ENCODE measurements around the gene SSBP3. TPM values are rescaled to one million over a fixed set of nuclear protein-coding genes. Genes with fewer than 3 reads are reported as not detected.

Gene SSBP3
- total and polyA plus RNA-seq, 9 of the 15 experiments (the other 6 are each of a cell fraction or from before 2014, with no cell fraction given): 8.7 to 108 (median 33.8) TPM

GRCh38 chr1:54199765-54200518, 206.3 kb downstream of the SSBP3 start, which contains the start of the genes CYB5RL and MRPL37 (continued):
- peak; percentile 94 for TF ChIP-seq MYC (IDR thresholded peaks at IDR 0.05; ENCODE audit: low read depth, low read length)
- TF ChIP-seq MYC (CRISPR knock-in tag; IDR thresholded peaks at IDR 0.05; ENCODE audit: borderline replicate concordance, low read depth): 0 out of 2 replicates have a peak, but pooled peaks have one; percentile 77
- TF ChIP-seq ZNF134 (CRISPR knock-in tag; conservative IDR thresholded peaks at IDR 0.05): 0 out of 2 replicates have a peak, but pooled peaks have one; percentile 18
- TF ChIP-seq CC2D1A (IDR thresholded peaks at IDR 0.05): no peak
- TF ChIP-seq ID3 (CRISPR knock-in tag; IDR thresholded peaks at IDR 0.05): no peak
- 0 out of 2 replicates have a peak, but pooled peaks have one; percentile 33 for TF ChIP-seq ID3 (tag; IDR thresholded peaks at IDR 0.05)
- TF ChIP-seq FOXM1 (IDR thresholded peaks at IDR 0.05; ENCODE audit: low read depth): no peak
- TF ChIP-seq FOXM1 (CRISPR knock-in tag; IDR thresholded peaks at IDR 0.05; ENCODE audit: low read depth): 0 out of 2 replicates have a peak, but pooled peaks have one; percentile 78
- TF ChIP-seq RNF219 (CRISPR knock-in tag; IDR thresholded peaks at IDR 0.05): no peak
- no peak for TF ChIP-seq ZFPM2 (CRISPR knock-in tag; IDR thresholded peaks at IDR 0.05)
- peak; percentile 48 to 88; a peak in 2 of 4 replicates for TF ChIP-seq NONO (IDR thresholded peaks at IDR 0.05; ENCODE audit: low read depth in 2 of 2, low read length in 1 of 2)
- TF ChIP-seq PRMT5 (CRISPR knock-in tag; IDR thresholded peaks at IDR 0.05): 0 out of 2 replicates have a peak, but pooled peaks have one; percentile 10
- TF ChIP-seq PKNOX1 (IDR thresholded peaks at IDR 0.05): peak; percentile 100
- peak in 1 of 2 experiments; percentile 83; a peak in 2 of 4 replicates for TF ChIP-seq HDAC1 (IDR thresholded peaks at IDR 0.05)
- TF ChIP-seq EGR1 (conservative IDR thresholded peaks at IDR 0.05): no peak
- no peak for TF ChIP-seq HOXB6 (CRISPR knock-in tag; IDR thresholded peaks at IDR 0.05; ENCODE audit: borderline replicate concordance)
- TF ChIP-seq ZNF212 (CRISPR knock-in tag; IDR thresholded peaks at IDR 0.05): 0 out of 2 replicates have a peak, but pooled peaks have one; percentile 53
- TF ChIP-seq, protein P1, sequence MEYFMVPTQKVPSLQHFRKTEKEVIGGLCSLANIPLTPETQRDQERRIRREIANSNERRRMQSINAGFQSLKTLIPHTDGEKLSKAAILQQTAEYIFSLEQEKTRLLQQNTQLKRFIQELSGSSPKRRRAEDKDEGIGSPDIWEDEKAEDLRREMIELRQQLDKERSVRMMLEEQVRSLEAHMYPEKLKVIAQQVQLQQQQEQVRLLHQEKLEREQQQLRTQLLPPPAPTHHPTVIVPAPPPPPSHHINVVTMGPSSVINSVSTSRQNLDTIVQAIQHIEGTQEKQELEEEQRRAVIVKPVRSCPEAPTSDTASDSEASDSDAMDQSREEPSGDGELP (CRISPR knock-in tag; IDR thresholded peaks at IDR 0.05; ENCODE audit: borderline replicate concordance): peak; percentile 92
- TF ChIP-seq SP2 (IDR thresholded peaks at IDR 0.05; ENCODE audit: extremely low read depth, low read depth, low read length, poor library complexity, severe bottlenecking): peak; percentile 79
- 0 out of 2 replicates have a peak, but pooled peaks have one; percentile 65 for TF ChIP-seq ZNF12 (CRISPR knock-in tag; IDR thresholded peaks at IDR 0.05)
- no peak for TF ChIP-seq GATAD2B (IDR thresholded peaks at IDR 0.05; ENCODE audit: borderline replicate concordance)
- no peak for TF ChIP-seq MCM3 (IDR thresholded peaks at IDR 0.05)
- TF ChIP-seq HDAC2 (IDR thresholded peaks at IDR 0.05): peak; percentile 72; the same call in 1 of the 2 replicates
- TF ChIP-seq NELFE (IDR thresholded peaks at IDR 0.05; ENCODE audit: insufficient read depth, insufficient read length): peak; percentile 46
- TF ChIP-seq BCOR (IDR thresholded peaks at IDR 0.05): no peak
- TF ChIP-seq SIN3B (IDR thresholded peaks at IDR 0.05; ENCODE audit: low read depth): peak; percentile 95
